ENCODE results near the gene STRA8. TPM values are rescaled to one million over a fixed set of nuclear protein-coding genes. Genes with fewer than 3 reads are reported as not detected.

The STRA8 gene
- total RNA-seq, 4 donors from 2014 or later: not detected

- in situ Hi-C loops (cut with MboI; ENCODE audit: low sequenced_read_pairs in 4 of 4) (loop anchor here in 2 of 4 donors (25.0 kb wide), 2 partner anchors 200 to 525 kb away; partner anchors contain the start of gene AGBL3 (in 1 of the 2)), intact Hi-C loops (cut with DNase I; ENCODE audit: low total_unique reads) (no loop called here)
- H3K36me3 ChIP-seq: peaks cover 0 to 82% of the 10 kb centered on the region in 2 donors
- no peaks in the 10 kb centered on the region for H3K27me3 ChIP-seq
- no peak for TF ChIP-seq POLR2A (IDR thresholded peaks at IDR 0.05)
- TF ChIP-seq CTCF (IDR thresholded peaks at IDR 0.05 in 4 of 5, conservative IDR thresholded peaks at IDR 0.05 in 1 of 5): no peak
- ATAC-seq (no peak), DNase-seq (no peak)
- peaks cover 0 to 5% of the 10 kb centered on the region in 2 donors for H3K4me1 ChIP-seq
- H3K4me3 ChIP-seq: no peak overlapping the region
- H3K9me3 ChIP-seq: no peaks in the 10 kb centered on the region
- H3K27ac ChIP-seq: no peak overlapping the region
These were observed 46.8 kb upstream of the STRA8 start for GRCh38 chr7:135186841-135187253.

- Histone ChIP-seq H3K36me3 (peaks cover 0 to 80% of the 10 kb centered on the region in 2 donors), H3K27me3 (no peaks in the 10 kb centered on the region), H3K4me1 (peaks cover 0 to 5% of the 10 kb centered on the region in 2 donors), H3K4me3 (no peak overlapping the region), H3K9me3 (no peaks in the 10 kb centered on the region), H3K27ac (no peak overlapping the region)
- DNase-seq: no peak
- intact Hi-C loops (cut with DNase I; ENCODE audit: low total_unique reads): no loop called here
- TF ChIP-seq POLR2A (IDR thresholded peaks at IDR 0.05): no peak
- TF ChIP-seq CTCF (IDR thresholded peaks at IDR 0.05 in 4 of 5, conservative IDR thresholded peaks at IDR 0.05 in 1 of 5): no peak
- ATAC-seq: no peak
- in situ Hi-C loops (cut with MboI; ENCODE audit: low sequenced_read_pairs in 4 of 4): loop anchor here in 2 of 4 donors (25.0 kb wide), 2 partner anchors 201 to 526 kb away; partner anchors contain the start of gene AGBL3 (in 1 of the 2)
These were observed 45.2 kb upstream of the STRA8 start for GRCh38 chr7:135188298-135188984.

GRCh38 chr7:135189221-135189662 is 44.4 kb upstream of the STRA8 start:
- DNase-seq (no peak), ATAC-seq (peak in 1 of 2 donors; percentile 18)
- H3K4me3 ChIP-seq: no peak overlapping the region
- in situ Hi-C loops (cut with MboI; ENCODE audit: low sequenced_read_pairs in 4 of 4) (loop anchor here in 2 of 4 donors (25.0 kb wide), 2 partner anchors 202 to 527 kb away; partner anchors contain the start of gene AGBL3 (in 1 of the 2)), intact Hi-C loops (cut with DNase I; ENCODE audit: low total_unique reads) (no loop called here)
- peaks cover 0 to 81% of the 10 kb centered on the region in 2 donors for H3K36me3 ChIP-seq
- no peak for TF ChIP-seq CTCF (IDR thresholded peaks at IDR 0.05 in 4 of 5, conservative IDR thresholded peaks at IDR 0.05 in 1 of 5)
- TF ChIP-seq POLR2A (IDR thresholded peaks at IDR 0.05): no peak
- H3K27me3 ChIP-seq: no peaks in the 10 kb centered on the region
- peaks cover 0 to 5% of the 10 kb centered on the region in 2 donors for H3K4me1 ChIP-seq
- no peaks in the 10 kb centered on the region for H3K9me3 ChIP-seq
- no peak overlapping the region for H3K27ac ChIP-seq

- no peak for ATAC-seq
- in situ Hi-C loops (cut with MboI; ENCODE audit: low sequenced_read_pairs in 4 of 4): loop anchor here in 2 of 4 donors (25.0 kb wide), 2 partner anchors 203 to 528 kb away; partner anchors contain the start of gene AGBL3 (in 1 of the 2)
- intact Hi-C loops (cut with DNase I; ENCODE audit: low total_unique reads): no loop called here
- no peak overlapping the region for H3K27ac ChIP-seq
- no peak for DNase-seq
- no peaks in the 10 kb centered on the region for H3K27me3 ChIP-seq
- peaks cover 0 to 5% of the 10 kb centered on the region in 2 donors for H3K4me1 ChIP-seq
- H3K9me3 ChIP-seq: no peaks in the 10 kb centered on the region
- no peak for TF ChIP-seq POLR2A (IDR thresholded peaks at IDR 0.05)
- no peak for TF ChIP-seq CTCF (IDR thresholded peaks at IDR 0.05 in 4 of 5, conservative IDR thresholded peaks at IDR 0.05 in 1 of 5)
- H3K36me3 ChIP-seq: peaks cover 0 to 82% of the 10 kb centered on the region in 2 donors
- no peak overlapping the region for H3K4me3 ChIP-seq
These were observed 43.7 kb upstream of the STRA8 start for GRCh38 chr7:135189961-135190360.
